ENCODE results near the gene FKBP14.

The FKBP14 gene

GRCh38 chr7:30032310-30033125 lies 6.0 kb upstream of the FKBP14 start:
- no peaks in the 10 kb centered on the region for H3K9me3 ChIP-seq (ENCODE audit: insufficient read depth, low read depth, low read length)
- H3K4me3 ChIP-seq (ENCODE audit: low read length) = no peak overlapping the region
- peaks cover 26% of the 10 kb centered on the region; the same call in 1 of the 2 replicates for H3K4me1 ChIP-seq (ENCODE audit: insufficient read depth, low read length)
- no peak overlapping the region for H3K9ac ChIP-seq (ENCODE audit: low read depth, low read length)
- 88% methylated on average over 4 of the region's 4 CpGs for WGBS
- no peak overlapping the region for H3K27ac ChIP-seq (ENCODE audit: low read depth, low read length)
- peaks cover 16% of the 10 kb centered on the region; the same call in 1 of the 2 replicates for H3K36me3 ChIP-seq (ENCODE audit: insufficient read depth, low read length)
- H3K27me3 ChIP-seq (ENCODE audit: insufficient read depth, low read length) = no peaks in the 10 kb centered on the region

GRCh38 chr7:30029696-30030095 lies 3.2 kb upstream of the FKBP14 start:
- Histone ChIP-seq H3K9ac (ENCODE audit: low read depth, low read length) (peak overlapping the region; percentile 81; the same call in 1 of the 2 replicates), H3K36me3 (ENCODE audit: insufficient read depth, low read length) (peaks cover 10% of the 10 kb centered on the region; the same call in 1 of the 2 replicates), H3K27me3 (ENCODE audit: insufficient read depth, low read length) (no peaks in the 10 kb centered on the region), H3K4me1 (ENCODE audit: insufficient read depth, low read length) (peaks cover 41% of the 10 kb centered on the region; the same call in 1 of the 2 replicates), H3K27ac (ENCODE audit: low read depth, low read length) (no peak overlapping the region), H3K4me3 (ENCODE audit: low read length) (peak overlapping the region; percentile 78), H3K9me3 (ENCODE audit: insufficient read depth, low read depth, low read length) (no peaks in the 10 kb centered on the region)
- 23% methylated on average over 6 of the region's 6 CpGs for WGBS

DNA sequence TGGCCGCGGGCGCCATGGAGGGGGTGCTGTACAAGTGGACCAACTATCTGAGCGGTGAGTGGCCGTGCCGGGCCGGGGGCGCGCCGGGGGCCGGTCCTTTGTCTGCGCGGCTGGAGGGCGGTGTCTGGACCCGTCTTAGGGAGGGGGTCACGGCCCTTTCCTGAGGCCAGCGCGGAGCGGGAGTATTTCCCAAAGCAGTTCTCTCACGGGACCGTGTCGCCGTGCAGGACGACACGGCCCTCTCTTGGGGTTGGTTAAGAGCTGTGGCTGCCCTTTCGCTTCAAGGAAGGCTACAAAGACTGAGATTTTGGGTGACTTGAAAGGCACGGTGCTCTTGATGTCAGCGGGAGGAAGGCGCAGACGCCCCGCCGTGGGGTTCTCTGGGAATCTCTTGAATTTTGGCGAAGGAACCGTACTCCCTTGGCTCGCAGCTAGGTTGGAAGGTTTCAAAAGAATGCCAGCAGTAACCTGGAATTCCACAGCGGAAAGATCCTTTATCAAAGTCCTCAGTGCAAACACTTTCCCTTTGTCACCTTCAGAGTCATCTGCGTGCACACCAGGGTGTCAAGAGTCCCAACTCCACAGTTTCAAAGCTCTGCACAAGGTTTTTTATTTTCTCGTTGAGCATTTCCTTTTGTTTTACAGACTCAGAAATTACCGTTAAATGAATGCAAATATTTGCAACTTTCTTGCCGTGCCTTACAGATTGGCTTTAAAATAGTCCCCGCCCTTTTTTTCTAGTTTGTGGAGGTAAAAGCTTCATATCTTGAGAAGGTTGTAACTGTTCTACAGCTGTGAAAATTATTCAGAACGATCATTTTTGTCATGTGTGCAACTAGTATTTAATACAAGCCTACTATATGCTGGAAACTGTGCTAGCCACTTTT lies 2.5 kb upstream of the FKBP14 start:
- H3K9ac ChIP-seq (ENCODE audit: low read depth, low read length) = peak overlapping the region; percentile 81
- H3K36me3 ChIP-seq (ENCODE audit: insufficient read depth, low read length) = peaks cover 6% of the 10 kb centered on the region; the same call in 1 of the 2 replicates
- H3K4me3 ChIP-seq (ENCODE audit: low read length) = peak overlapping the region; percentile 78
- no peaks in the 10 kb centered on the region for H3K27me3 ChIP-seq (ENCODE audit: insufficient read depth, low read length)
- peaks cover 41% of the 10 kb centered on the region; the same call in 1 of the 2 replicates for H3K4me1 ChIP-seq (ENCODE audit: insufficient read depth, low read length)
- WGBS = under 1% methylated on average over 42 of the region's 42 CpGs
- H3K27ac ChIP-seq (ENCODE audit: low read depth, low read length) = peak overlapping the region; percentile 79
- no peaks in the 10 kb centered on the region for H3K9me3 ChIP-seq (ENCODE audit: insufficient read depth, low read depth, low read length)

- peak within 1 kb of the TSS; percentile 78 for H3K4me3 ChIP-seq (ENCODE audit: low read length)
- peaks cover 6% of the 10 kb centered on the region; the same call in 1 of the 2 replicates for H3K36me3 ChIP-seq (ENCODE audit: insufficient read depth, low read length)
- H3K27ac ChIP-seq (ENCODE audit: low read depth, low read length) = peak within 1 kb of the TSS; percentile 79
- no peaks in the 10 kb centered on the region for H3K27me3 ChIP-seq (ENCODE audit: insufficient read depth, low read length)
- H3K9me3 ChIP-seq (ENCODE audit: insufficient read depth, low read depth, low read length) = no peaks in the 10 kb centered on the region
- peaks cover 41% of the 10 kb centered on the region; the same call in 1 of the 2 replicates for H3K4me1 ChIP-seq (ENCODE audit: insufficient read depth, low read length)
- peak within 1 kb of the TSS; percentile 81 for H3K9ac ChIP-seq (ENCODE audit: low read depth, low read length)
- under 1% methylated on average over 70 of the region's 70 CpGs for WGBS
Observed at GRCh38 chr7:30028216-30028748, 1.8 kb upstream of the FKBP14 start, which contains the start of gene PLEKHA8. Gene PLEKHA8 (plus strand): TSS chr7:30028412. CDS start chr7:30028763, 351 bp downstream.

DNA sequence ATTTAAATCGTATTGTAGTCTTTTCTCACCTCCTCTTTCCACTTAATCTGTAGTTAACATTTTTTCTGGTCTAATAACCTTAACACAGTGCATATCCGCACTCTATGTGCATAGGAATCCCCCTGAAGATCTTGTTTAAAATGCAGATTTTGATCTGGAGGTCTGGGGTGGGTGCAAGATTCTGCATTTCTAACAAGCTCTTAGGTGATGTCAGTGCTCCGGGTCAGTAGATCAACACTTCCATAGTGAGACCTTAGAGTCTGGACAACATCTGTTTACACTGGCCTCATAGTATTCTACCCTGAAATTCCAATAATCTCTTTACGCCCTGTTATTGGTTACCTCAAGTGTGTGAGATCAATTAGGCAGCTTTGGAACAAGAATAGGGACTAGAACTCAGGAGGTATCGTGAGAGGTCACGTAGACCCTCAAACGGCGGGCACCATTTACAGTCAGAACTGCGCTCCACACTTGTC lies 1.3 kb upstream of the FKBP14 start:
- H3K27ac ChIP-seq (ENCODE audit: low read depth, low read length) = no peak overlapping the region; the same call in 1 of the 2 replicates
- H3K4me1 ChIP-seq (ENCODE audit: insufficient read depth, low read length) = peaks cover 41% of the 10 kb centered on the region; the same call in 1 of the 2 replicates
- no peak overlapping the region for H3K9ac ChIP-seq (ENCODE audit: low read depth, low read length)
- peak overlapping the region; percentile 78 for H3K4me3 ChIP-seq (ENCODE audit: low read length)
- H3K9me3 ChIP-seq (ENCODE audit: insufficient read depth, low read depth, low read length) = no peaks in the 10 kb centered on the region
- 4% methylated on average over 9 of the region's 9 CpGs for WGBS
- peaks cover 2% of the 10 kb centered on the region; the same call in 1 of the 2 replicates for H3K36me3 ChIP-seq (ENCODE audit: insufficient read depth, low read length)
- no peaks in the 10 kb centered on the region for H3K27me3 ChIP-seq (ENCODE audit: insufficient read depth, low read length)

DNA sequence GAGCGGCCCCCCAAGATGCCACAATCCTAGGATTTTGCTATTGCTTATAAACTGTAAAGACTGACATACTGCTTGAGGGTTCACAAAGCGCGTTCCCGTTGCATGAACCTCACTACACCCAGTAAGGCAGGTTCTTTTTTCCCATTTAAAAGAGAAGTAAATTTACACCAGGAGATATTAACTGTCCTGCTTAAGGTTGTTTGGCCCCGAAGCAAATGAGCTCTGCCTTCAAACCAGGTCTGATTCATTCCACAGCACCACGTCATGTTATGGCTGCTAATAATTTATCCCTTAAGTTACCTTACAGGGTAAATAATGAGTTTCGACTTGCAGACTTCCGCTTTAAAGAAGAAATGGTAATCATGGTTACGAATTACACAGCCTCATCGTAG lies 559 bp upstream of the FKBP14 start:
- WGBS = 4% methylated on average over 10 of the region's 10 CpGs
- H3K27me3 ChIP-seq (ENCODE audit: insufficient read depth, low read length) = no peaks in the 10 kb centered on the region
- H3K9ac ChIP-seq (ENCODE audit: low read depth, low read length) = peak overlapping the region; percentile 44; the same call in 1 of the 2 replicates
- H3K27ac ChIP-seq (ENCODE audit: low read depth, low read length) = peak overlapping the region; percentile 54
- peak overlapping the region; percentile 78 for H3K4me3 ChIP-seq (ENCODE audit: low read length)
- peaks cover 6% of the 10 kb centered on the region for H3K36me3 ChIP-seq (ENCODE audit: insufficient read depth, low read length)
- no peaks in the 10 kb centered on the region for H3K9me3 ChIP-seq (ENCODE audit: insufficient read depth, low read depth, low read length)
- peaks cover 41% of the 10 kb centered on the region; the same call in 1 of the 2 replicates for H3K4me1 ChIP-seq (ENCODE audit: insufficient read depth, low read length)

DNA sequence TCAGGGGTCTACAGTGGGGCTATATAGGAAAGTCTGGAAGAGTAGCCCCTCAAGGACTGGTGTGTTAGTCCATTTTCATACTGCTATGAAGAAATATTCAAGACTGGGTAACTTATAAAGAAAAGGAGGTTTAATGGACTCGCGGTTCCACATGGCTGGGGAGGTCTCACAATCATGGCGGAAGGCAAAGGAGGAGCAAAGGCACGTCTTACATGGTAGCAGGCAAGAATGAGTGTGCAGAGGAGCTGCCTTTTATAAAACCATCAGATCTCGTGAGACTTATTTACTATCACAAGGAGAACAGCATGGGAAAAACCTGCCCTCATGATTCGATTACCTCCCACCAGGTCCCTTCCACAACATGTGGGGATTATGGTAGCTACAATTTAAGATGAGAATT lies 3.0 kb downstream of the FKBP14 start:
- H3K36me3 ChIP-seq (ENCODE audit: insufficient read depth, low read length) = peaks cover 30% of the 10 kb centered on the region
- no peak overlapping the region for H3K9ac ChIP-seq (ENCODE audit: low read depth, low read length)
- H3K27me3 ChIP-seq (ENCODE audit: insufficient read depth, low read length) = no peaks in the 10 kb centered on the region
- H3K4me1 ChIP-seq (ENCODE audit: insufficient read depth, low read length) = peaks cover 17% of the 10 kb centered on the region; the same call in 1 of the 2 replicates
- no peaks in the 10 kb centered on the region for H3K9me3 ChIP-seq (ENCODE audit: insufficient read depth, low read depth, low read length)
- no peak overlapping the region for H3K27ac ChIP-seq (ENCODE audit: low read depth, low read length)
- 99% methylated on average over 5 of the region's 6 CpGs for WGBS
- no peak overlapping the region for H3K4me3 ChIP-seq (ENCODE audit: low read length)

DNA sequence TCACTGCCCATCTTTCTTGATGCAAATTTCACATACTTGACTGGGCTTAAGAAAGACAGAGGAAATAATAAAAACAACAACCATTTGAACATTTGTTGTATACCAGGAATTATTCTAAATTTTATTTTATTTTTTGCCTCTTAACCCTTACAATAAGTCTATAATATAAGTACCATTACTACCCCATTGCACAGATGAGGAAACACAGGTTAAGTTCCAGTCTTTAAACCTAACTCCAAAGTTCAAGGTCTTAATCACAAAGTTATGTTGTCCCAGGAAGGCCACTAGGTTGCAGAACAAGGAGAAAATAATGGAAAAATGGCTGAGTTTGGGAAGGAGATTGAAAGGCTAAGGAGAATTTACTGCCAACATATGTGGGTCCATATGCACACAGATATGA lies 3.5 kb downstream of the FKBP14 start:
- H3K36me3 ChIP-seq (ENCODE audit: insufficient read depth, low read length) = peaks cover 35% of the 10 kb centered on the region
- H3K27me3 ChIP-seq (ENCODE audit: insufficient read depth, low read length) = no peaks in the 10 kb centered on the region
- H3K27ac ChIP-seq (ENCODE audit: low read depth, low read length) = no peak overlapping the region
- no peak overlapping the region for H3K9ac ChIP-seq (ENCODE audit: low read depth, low read length)
- no peak overlapping the region for H3K4me3 ChIP-seq (ENCODE audit: low read length)
- H3K4me1 ChIP-seq (ENCODE audit: insufficient read depth, low read length) = peaks cover 17% of the 10 kb centered on the region; the same call in 1 of the 2 replicates
- no peaks in the 10 kb centered on the region for H3K9me3 ChIP-seq (ENCODE audit: insufficient read depth, low read depth, low read length)

DNA sequence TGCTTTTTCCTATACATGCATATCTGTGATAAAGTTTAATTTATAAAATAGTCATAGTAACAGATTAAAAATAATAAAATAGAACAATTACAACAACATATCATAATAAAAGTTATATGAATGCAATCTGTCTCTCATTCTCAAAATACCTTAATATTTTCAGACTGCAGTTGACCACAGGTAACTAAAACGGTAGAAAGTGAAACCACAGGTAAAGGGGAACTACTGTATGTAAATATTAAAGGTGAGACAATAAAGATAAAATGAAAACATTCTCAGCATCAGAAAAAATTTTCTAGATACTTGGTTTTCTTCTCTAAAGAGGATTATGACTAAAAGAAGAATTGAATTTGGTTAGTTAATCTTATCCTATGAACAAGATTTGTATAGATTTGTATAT lies 6.0 kb downstream of the FKBP14 start:
- 80% methylated on average over 1 of the region's 1 CpG for WGBS
- H3K36me3 ChIP-seq (ENCODE audit: insufficient read depth, low read length) = peaks cover 47% of the 10 kb centered on the region
- H3K27ac ChIP-seq (ENCODE audit: low read depth, low read length) = no peak overlapping the region

GRCh38 chr7:30019960-30020359 lies 6.5 kb downstream of the FKBP14 start:
- Histone ChIP-seq H3K9ac (ENCODE audit: low read depth, low read length) (no peak overlapping the region), H3K36me3 (ENCODE audit: insufficient read depth, low read length) (peaks cover 49% of the 10 kb centered on the region), H3K4me1 (ENCODE audit: insufficient read depth, low read length) (peaks cover 1% of the 10 kb centered on the region; the same call in 1 of the 2 replicates), H3K4me3 (ENCODE audit: low read length) (no peak overlapping the region), H3K9me3 (ENCODE audit: insufficient read depth, low read depth, low read length) (no peaks in the 10 kb centered on the region), H3K27ac (ENCODE audit: low read depth, low read length) (no peak overlapping the region), H3K27me3 (ENCODE audit: insufficient read depth, low read length) (no peaks in the 10 kb centered on the region)
- WGBS = 100% methylated on average over 1 of the region's 1 CpG

More for the DNA sequence above, 6.0 kb downstream of the FKBP14 start:
- Histone ChIP-seq H3K9me3 (ENCODE audit: insufficient read depth, low read depth, low read length) (no peaks in the 10 kb centered on the region), H3K27me3 (ENCODE audit: insufficient read depth, low read length) (no peaks in the 10 kb centered on the region), H3K9ac (ENCODE audit: low read depth, low read length) (no peak overlapping the region), H3K4me1 (ENCODE audit: insufficient read depth, low read length) (peaks cover 7% of the 10 kb centered on the region; the same call in 1 of the 2 replicates), H3K4me3 (ENCODE audit: low read length) (no peak overlapping the region)

Measured in HUES64 (cell line).